H1 (cell line): Measurements from ENCODE around the gene HAT1. TPM values are rescaled to one million over a fixed set of nuclear protein-coding genes. Genes with fewer than 3 reads are reported as not detected.

ENCODE experiments used
- CTCF ChIA-PET: fragments of 300-600 bp; sonication (Branson Sonifier 250); formaldehyde crosslinking; loops from one replicate; lab custom pipeline; 2021; ENCODE audit not compliant: partially characterized antibody; lab: Charles Lee
- POLR2A ChIA-PET: fragments of 300-600 bp; sonication (Branson Sonifier 250); formaldehyde crosslinking; loops from one replicate; lab custom pipeline; 2021; ENCODE audit warnings: inconsistent platforms; ENCODE audit not compliant: partially characterized antibody; lab: Charles Lee
- DNase-seq, 2 experiments: peaks; one replicate each; pipeline versions ENCODE4 v3.0.0 to v3.0.0-alpha.2; 2010 to 2022; ENCODE audit warnings: low spot score in 2 of 2, low read depth in 1 of 2, mixed read lengths in 1 of 2
- FAIRE-seq: peaks from 2 replicates; lab custom pipeline; 2011; peaks lifted over from hg19 to GRCh38; lab: Jason Lieb, UNC
- H2AFZ ChIP-seq: 2 replicates; pipeline ENCODE4 v1.8.1; 2012; ENCODE audit warnings: low read length, inconsistent platforms
- H2AK5ac ChIP-seq: 2 replicates; pipeline ENCODE4 v1.6.1; 2013; ENCODE audit warnings: low read depth, low read length
- H2BK120ac ChIP-seq: replicated peaks from 2 replicates; pipeline ENCODE3; 2013; ENCODE audit warnings: low read depth, low read length, inconsistent platforms
- H2BK12ac ChIP-seq: 2 replicates; pipeline ENCODE4 v1.6.1; 2013; ENCODE audit warnings: low read depth, low read length
- H2BK15ac ChIP-seq: 2 replicates; pipeline ENCODE4 v1.6.1; 2013; ENCODE audit warnings: low read length
- H2BK20ac ChIP-seq: 2 replicates; pipeline ENCODE4 v1.6.1; 2013; ENCODE audit warnings: low read length
- H2BK5ac ChIP-seq: 2 replicates; pipeline ENCODE4 v1.6.1; 2013; ENCODE audit warnings: low read depth, low read length
- H3K14ac ChIP-seq: 2 replicates; pipeline ENCODE4 v1.6.1; 2013; ENCODE audit warnings: inconsistent platforms; ENCODE audit not compliant: insufficient read length
- H3K18ac ChIP-seq: 2 replicates; pipeline ENCODE4 v1.6.1; 2013; ENCODE audit warnings: low read length; ENCODE audit errors: extremely low read depth
- H3K23ac ChIP-seq: 2 replicates; pipeline ENCODE4 v1.6.1; 2013; ENCODE audit warnings: inconsistent platforms; ENCODE audit not compliant: insufficient read length
- H3K23me2 ChIP-seq: 2 replicates; pipeline ENCODE4 v1.6.1; 2013; ENCODE audit warnings: low read depth, low read length
- H3K27ac ChIP-seq: 2 replicates; pipeline ENCODE4 v1.6.1; 2011; ENCODE audit warnings: low read depth, low read length, inconsistent platforms
- H3K27me3 ChIP-seq, 4 experiments: replicated peaks in 1 of 4; 1 replicate in 1 of 4; 2 replicates in 3 of 4; pipeline versions ENCODE4 v1.6.1 to v1.8.1; 2011 to 2013; ENCODE audit warnings: low read length in 3 of 4, mild to moderate bottlenecking in 3 of 4, inconsistent platforms in 2 of 4, mixed read lengths in 2 of 4, moderate library complexity in 1 of 4; ENCODE audit not compliant: control insufficient read depth in 3 of 4, insufficient read depth in 3 of 4; ENCODE audit errors: extremely low read depth in 1 of 4
- H3K36me3 ChIP-seq, 4 experiments: 2 replicates each; pipeline versions ENCODE4 v1.6.1 to v1.8.1; 2011 to 2013; ENCODE audit warnings: mild to moderate bottlenecking in 4 of 4, low read length in 3 of 4, moderate library complexity in 2 of 4, control low read depth in 1 of 4, inconsistent platforms in 1 of 4; ENCODE audit not compliant: insufficient read depth in 4 of 4, control insufficient read depth in 2 of 4
- H3K4ac ChIP-seq: replicated peaks from 2 replicates; pipeline ENCODE3; 2013; ENCODE audit warnings: low read length, low read depth, mixed read lengths, inconsistent platforms; ENCODE audit not compliant: insufficient read length
- H3K4me1 ChIP-seq, 4 experiments: replicated peaks in 1 of 4; 1 replicate in 1 of 4; 2 replicates in 3 of 4; pipeline versions ENCODE4 v1.6.1 to v1.8.1; 2011 to 2013; ENCODE audit warnings: low read length in 3 of 4, inconsistent platforms in 2 of 4, mixed read lengths in 1 of 4; ENCODE audit not compliant: insufficient read depth in 4 of 4, control insufficient read depth in 3 of 4
- H3K4me2 ChIP-seq, 2 experiments: 2 replicates each; pipeline versions ENCODE4 v1.6.1 to v1.8.1; 2011 to 2013; ENCODE audit warnings: low read depth in 2 of 2, low read length in 2 of 2, control low read depth in 1 of 2, inconsistent platforms in 1 of 2, mild to moderate bottlenecking in 1 of 2; ENCODE audit not compliant: insufficient read depth in 1 of 2
- H3K4me3 ChIP-seq, 4 experiments: fragments of 200-600, 300-600 bp in 1 of 4; sonication (generic), shearing (Covaris generic), sonication (Bioruptor Twin) in 1 of 4; 2 replicates each; pipeline versions ENCODE4 v1.5.1 to v1.8.1; 2011 to 2016; ENCODE audit warnings: low read length in 4 of 4, low read depth in 3 of 4, control low read depth in 2 of 4, inconsistent platforms in 2 of 4, mild to moderate bottlenecking in 2 of 4, mixed read lengths in 1 of 4, moderate library complexity in 1 of 4; ENCODE audit not compliant: insufficient read depth in 2 of 4; ENCODE audit errors: extremely low read depth in 1 of 4
- H3K56ac ChIP-seq: replicated peaks from 2 replicates; pipeline ENCODE3; 2013; ENCODE audit warnings: low read depth, mild to moderate bottlenecking, mixed read lengths, low read length, inconsistent platforms; ENCODE audit not compliant: insufficient read length
- H3K79me1 ChIP-seq: 2 replicates; pipeline ENCODE4 v1.6.1; 2013; ENCODE audit warnings: low read depth, low read length, control low read depth
- H3K79me2 ChIP-seq, 2 experiments: 2 replicates each; pipeline versions ENCODE4 v1.6.1 to v1.8.1; 2012 to 2013; ENCODE audit warnings: low read length in 2 of 2, mild to moderate bottlenecking in 2 of 2, inconsistent platforms in 1 of 2; ENCODE audit not compliant: insufficient read depth in 2 of 2, control insufficient read depth in 1 of 2
- H3K9ac ChIP-seq, 4 experiments: replicated peaks in 1 of 4; 1 replicate in 1 of 4; 2 replicates in 3 of 4; pipeline versions ENCODE4 v1.6.1 to v1.8.1; 2011 to 2013; ENCODE audit warnings: low read depth in 3 of 4, low read length in 3 of 4, control low read depth in 2 of 4, mild to moderate bottlenecking in 2 of 4, moderate library complexity in 2 of 4, inconsistent platforms in 1 of 4; ENCODE audit errors: extremely low read depth in 1 of 4
- H3K9me3 ChIP-seq, 2 experiments: 2 replicates each; pipeline versions ENCODE4 v1.6.1 to v1.8.1; 2012 to 2013; ENCODE audit warnings: mild to moderate bottlenecking in 2 of 2, moderate library complexity in 2 of 2, control low read depth in 1 of 2, inconsistent platforms in 1 of 2, low read depth in 1 of 2, low read length in 1 of 2, mixed read lengths in 1 of 2; ENCODE audit not compliant: insufficient read depth in 2 of 2
- H4K20me1 ChIP-seq, 2 experiments: replicated peaks in 1 of 2; 2 replicates each; pipeline versions ENCODE3 to v1.8.1; 2011 to 2013; ENCODE audit warnings: inconsistent platforms in 2 of 2, low read length in 2 of 2, mild to moderate bottlenecking in 1 of 2; ENCODE audit not compliant: insufficient read depth in 2 of 2, control insufficient read depth in 1 of 2
- H4K5ac ChIP-seq: 2 replicates; pipeline ENCODE4 v1.6.1; 2013; ENCODE audit warnings: low read length, low read depth, mixed read lengths, inconsistent platforms; ENCODE audit not compliant: insufficient read length
- H4K8ac ChIP-seq: 2 replicates; pipeline ENCODE4 v1.8.0; 2013; ENCODE audit warnings: mild to moderate bottlenecking, moderate library complexity, low read length, inconsistent platforms; ENCODE audit not compliant: insufficient read depth; ENCODE audit errors: extremely low read depth
- H4K91ac ChIP-seq: replicated peaks from 2 replicates; pipeline ENCODE3; 2013; ENCODE audit warnings: low read length, mixed read lengths, inconsistent platforms; ENCODE audit not compliant: insufficient read length
- BCL11A ChIP-seq, 2 experiments: IDR thresholded peaks; one replicate each; pipeline ENCODE4 v1.6.1; 2011; ENCODE audit warnings: low read depth in 2 of 2, low read length in 2 of 2, mild to moderate bottlenecking in 2 of 2
- BRCA1 ChIP-seq: IDR thresholded peaks from 2 replicates; pipeline ENCODE4 v1.6.1; 2012; ENCODE audit warnings: low read depth, low read length, improper control_type of control experiment
- CHD2 ChIP-seq: IDR thresholded peaks from 2 replicates; pipeline ENCODE4 v1.6.1; 2012; ENCODE audit warnings: low read length, improper control_type of control experiment
- SRF ChIP-seq: IDR thresholded peaks from 2 replicates; pipeline ENCODE4 v1.6.1; 2011; ENCODE audit warnings: mild to moderate bottlenecking, low read depth, low read length, moderate library complexity
- WGBS, 2 experiments: shearing (Covaris generic) in 1 of 2; methylation state at CpG; one replicate each; pipeline versions ENCODE4 v1.1.6 to v1.1.7; 2013 to 2015; ENCODE audit warnings: low lambda C conversion rate in 2 of 2, mixed read lengths in 2 of 2, inconsistent platforms in 1 of 2, low coverage in 1 of 2, missing lambda C conversion rate in 1 of 2; ENCODE audit not compliant: insufficient replicate concordance in 2 of 2, insufficient coverage in 1 of 2, insufficient read length in 1 of 2; ENCODE audit errors: extremely low coverage in 1 of 2, missing lambda C conversion rate in 1 of 2; 5-methylcytosine and 5-hydroxymethylcytosine counted together
- polyA plus RNA-seq, 7 experiments: library from polyadenylated mRNA; depleted of rRNA in 3 of 7; stranded (reverse) in 5 of 7; unstranded in 2 of 7; fragments of >200 nt in 5 of 7; fragments of 200-250 nt in 2 of 7; gene quantifications; 1 replicate in 5 of 7; 2 replicates in 1 of 7; 4 replicates in 1 of 7; pipeline versions ENCODE4 v1.2.1 to v1.2.3, GENCODE V29; 2011 to 2013; ENCODE audit warnings: missing spikeins in 2 of 7, mixed read lengths in 2 of 7
- total RNA-seq: library from RNA; stranded (reverse); fragmentation: NEBNext Ultra II Directional; extraction: Animal tissue kit (Norgen Biotek cat#: 25700); gene quantifications from 2 replicates; pipeline ENCODE4 v1.2.1, GENCODE V29; 2021

Gene HAT1
- total and polyA plus RNA-seq, 2 of the 8 experiments (the other 6 are each of a cell fraction or from before 2014, with no cell fraction given) = 44.6 to 74.2 TPM

GRCh38 chr2:172007372-172007771, 85.1 kb downstream of the HAT1 start:
- DNase-seq (no peak), FAIRE-seq (no peak)
- H3K4ac ChIP-seq = no peak overlapping the region
- ChIA-PET POLR2A (no interaction called here), CTCF (no interaction called here)
- H2AFZ ChIP-seq = no peak overlapping the region
- no peak overlapping the region for H2BK12ac ChIP-seq
- no peak overlapping the region for H3K14ac ChIP-seq
- H3K79me2 ChIP-seq = no peaks in the 10 kb centered on the region
- H3K36me3 ChIP-seq = no peaks in the 10 kb centered on the region
- H3K9ac ChIP-seq = no peak overlapping the region
- no peak overlapping the region for H4K8ac ChIP-seq
- 92% methylated on average over 1 of the region's 1 CpG; no CpG with 5 or more reads in 1 of the 2 experiments for WGBS, 2 experiments
- H4K20me1 ChIP-seq = no peaks in the 10 kb centered on the region
- no peak overlapping the region for H2AK5ac ChIP-seq
- H3K4me1 ChIP-seq = peaks cover 0 to 4% (median 2%) of the 10 kb centered on the region in 4 experiments; a peak in 2 of 7 replicates
- H3K23ac ChIP-seq = no peak overlapping the region
- no peak overlapping the region for H3K4me3 ChIP-seq
- no peak overlapping the region for H2BK20ac ChIP-seq
- H3K23me2 ChIP-seq = no peaks in the 10 kb centered on the region
- no peak overlapping the region for H3K27ac ChIP-seq
- no peak overlapping the region for H4K91ac ChIP-seq
- no peak overlapping the region for H2BK5ac ChIP-seq
- H3K27me3 ChIP-seq = no peaks in the 10 kb centered on the region
- H3K79me1 ChIP-seq = no peaks in the 10 kb centered on the region
- no peak overlapping the region for H4K5ac ChIP-seq
- H3K18ac ChIP-seq = no peak overlapping the region
- no peak overlapping the region for H3K4me2 ChIP-seq
- H3K56ac ChIP-seq = no peak overlapping the region
- H3K9me3 ChIP-seq = no peaks in the 10 kb centered on the region
- H2BK120ac ChIP-seq = no peak overlapping the region
- no peak overlapping the region for H2BK15ac ChIP-seq
- TF ChIP-seq BRCA1 (no peak), CHD2 (no peak), SRF (no peak), BCL11A (IDR thresholded peaks at IDR 0.05; ENCODE audit: low read depth in 2 of 2, low read length in 2 of 2) (no peak)
